RWPE1 (cell line): ENCODE results near the gene MFSD12.

Experiments
- CTCF ChIA-PET: fragments of 350-600 bp; sonication (Branson Sonifier 250); formaldehyde crosslinking; extraction: SDS; loops from one replicate; lab custom pipeline; 2021; lab: Yijun Ruan, JAX
- POLR2A ChIA-PET: fragments of 400-600 bp; formaldehyde crosslinking; extraction: SDS; loops from one replicate; lab custom pipeline; 2020; ENCODE audit warnings: antibody characterized with exemption; ENCODE audit not compliant: low non-redundant PET; lab: Yijun Ruan, JAX
- DNase-seq: peaks from one replicate; pipeline ENCODE4 v3.0.0; 2012; ENCODE audit warnings: low spot score
- H3K27ac ChIP-seq: fragments of 450-650 bp; 2 replicates; pipeline ENCODE4 v1.5.1; 2017
- CTCF ChIP-seq: fragments of 450-650 bp; conservative IDR thresholded peaks from 2 replicates; pipeline ENCODE4 v1.5.1; 2017; ENCODE audit warnings: low read depth, mild to moderate bottlenecking

Gene MFSD12

GRCh38 chr19:3556423-3556977, 886 bp downstream of the MFSD12 start:
- ChIA-PET POLR2A (no interaction called here), CTCF (interaction anchor here (0.6 to 2.1 kb wide), 6 partner anchors 9 to 193 kb away, joined by 3 to 14 read pairs (median 3); partner anchors contain the start of gene TEKTIP1)
- no peak for DNase-seq
- no peak for TF ChIP-seq CTCF
- H3K27ac ChIP-seq, result peak overlapping the region; percentile 87

GRCh38 chr19:3555653-3556422, 1.5 kb downstream of the MFSD12 start:
- TF ChIP-seq CTCF, result no peak
- DNase-seq, result no peak
- H3K27ac ChIP-seq, result peak overlapping the region; percentile 87
- ChIA-PET CTCF (interaction anchor here (0.7 to 2.7 kb wide), 5 partner anchors 8 to 32 kb away, joined by 3 to 14 read pairs (median 4); no protein-coding TSS in a partner anchor), POLR2A (no interaction called here)

GRCh38 chr19:3554254-3555083, 2.9 kb downstream of the MFSD12 start:
- peak overlapping the region; percentile 87 for H3K27ac ChIP-seq
- CTCF ChIA-PET, result interaction anchor here (2.7 kb wide), 1 partner anchor 9 kb away, joined by 9 read pairs; no protein-coding TSS in a partner anchor
- no peak for DNase-seq
- POLR2A ChIA-PET, result interaction anchor here (0.7 kb wide), 2 partner anchors 19 to 295 kb away, joined by 3 to 5 read pairs; no protein-coding TSS in a partner anchor
- TF ChIP-seq CTCF, result no peak

GRCh38 chr19:3551792-3552095, 5.6 kb downstream of the MFSD12 start:
- POLR2A ChIA-PET, result no interaction called here
- peak overlapping the region; percentile 8 for H3K27ac ChIP-seq
- TF ChIP-seq CTCF, result no peak
- no peak for DNase-seq
- CTCF ChIA-PET, result interaction anchor here (0.9 kb wide), 1 partner anchor 67 kb away, joined by 3 read pairs; no protein-coding TSS in a partner anchor

- H3K27ac ChIP-seq, result peak overlapping the region; percentile 8; the same call in 1 of the 2 replicates
- ChIA-PET CTCF (interaction anchor here (0.9 kb wide), 1 partner anchor 68 kb away, joined by 3 read pairs; no protein-coding TSS in a partner anchor), POLR2A (no interaction called here)
- TF ChIP-seq CTCF, result no peak
- DNase-seq, result no peak
Measured at GRCh38 chr19:3550947-3551791, 6.2 kb downstream of the MFSD12 start.
